Mammary epithelial cell (primary cell): Measurements from ENCODE around the gene TWIST2.

Experiments used
- EZH2 ChIP-seq: IDR thresholded peaks from 2 replicates; pipeline ENCODE4 v1.6.1; 2012; ENCODE audit warnings: low read length, inconsistent platforms, borderline replicate concordance
- TF ChIP-seq, protein P1 (sequence below), 2 donors: IDR thresholded peaks in 1 of 2; conservative IDR thresholded peaks in 1 of 2; 2 replicates each; pipeline ENCODE4 v1.5.1; 2011 to 2012; ENCODE audit warnings: inconsistent platforms in 2 of 2, low read length in 2 of 2, mild to moderate bottlenecking in 2 of 2, control low read depth in 1 of 2, low read depth in 1 of 2; ENCODE audit not compliant: insufficient read depth in 1 of 2; ENCODE audit errors: extremely low read depth in 1 of 2

DNA sequence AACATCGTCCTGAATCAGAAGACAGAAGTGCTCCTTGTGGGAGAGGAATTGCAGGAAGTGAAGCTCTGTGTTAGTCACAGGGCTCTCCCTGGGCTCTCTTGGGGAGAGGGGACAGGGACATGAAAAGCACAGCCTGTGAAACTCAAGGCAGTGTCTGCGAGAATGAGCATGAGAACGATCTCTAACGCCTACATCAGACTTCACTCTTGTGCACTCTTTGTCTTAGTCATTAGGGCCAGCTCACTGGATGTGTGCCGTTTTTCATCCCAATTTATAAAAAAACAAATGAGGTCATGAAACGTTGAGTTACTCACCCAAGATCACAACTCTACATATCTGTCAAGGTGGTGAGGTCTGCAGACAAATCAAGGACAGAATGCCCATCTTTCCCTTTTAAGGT, 27.0 kb upstream of the TWIST2 start:
- TF ChIP-seq, protein P1, sequence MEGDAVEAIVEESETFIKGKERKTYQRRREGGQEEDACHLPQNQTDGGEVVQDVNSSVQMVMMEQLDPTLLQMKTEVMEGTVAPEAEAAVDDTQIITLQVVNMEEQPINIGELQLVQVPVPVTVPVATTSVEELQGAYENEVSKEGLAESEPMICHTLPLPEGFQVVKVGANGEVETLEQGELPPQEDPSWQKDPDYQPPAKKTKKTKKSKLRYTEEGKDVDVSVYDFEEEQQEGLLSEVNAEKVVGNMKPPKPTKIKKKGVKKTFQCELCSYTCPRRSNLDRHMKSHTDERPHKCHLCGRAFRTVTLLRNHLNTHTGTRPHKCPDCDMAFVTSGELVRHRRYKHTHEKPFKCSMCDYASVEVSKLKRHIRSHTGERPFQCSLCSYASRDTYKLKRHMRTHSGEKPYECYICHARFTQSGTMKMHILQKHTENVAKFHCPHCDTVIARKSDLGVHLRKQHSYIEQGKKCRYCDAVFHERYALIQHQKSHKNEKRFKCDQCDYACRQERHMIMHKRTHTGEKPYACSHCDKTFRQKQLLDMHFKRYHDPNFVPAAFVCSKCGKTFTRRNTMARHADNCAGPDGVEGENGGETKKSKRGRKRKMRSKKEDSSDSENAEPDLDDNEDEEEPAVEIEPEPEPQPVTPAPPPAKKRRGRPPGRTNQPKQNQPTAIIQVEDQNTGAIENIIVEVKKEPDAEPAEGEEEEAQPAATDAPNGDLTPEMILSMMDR (conservative IDR thresholded peaks at IDR 0.05 in 1 of 2, IDR thresholded peaks at IDR 0.05 in 1 of 2; ENCODE audit: extremely low read depth in 1 of 2, insufficient read depth in 1 of 2, low read depth in 1 of 2, low read length in 2 of 2) = no peak
- no peak for TF ChIP-seq EZH2
